NCI-H2107 treated with DMSO at 0.1 percent for 48 hours (cell line): ENCODE measurements around the gene TEAD1.
"Not testable (repeated sequence)": the region's sequence is repeated elsewhere in the genome, so short reads cannot be mapped to it uniquely, and the experiment has no call there.

Experiments
- DNase-seq: peaks from one replicate; lab custom pipeline; 2025; ENCODE audit not compliant: unreplicated experiment; lab: John Stamatoyannopoulos, UW

TEAD1 gene

GRCh38 chr11:12856338-12856737, 182.1 kb downstream of the TEAD1 start:
- no peak for DNase-seq

GRCh38 chr11:12857572-12857971, 183.4 kb downstream of the TEAD1 start:
- DNase-seq, result no peak

GRCh38 chr11:12859872-12860657, 185.8 kb downstream of the TEAD1 start:
- no peak for DNase-seq

GRCh38 chr11:12860827-12861226, 186.6 kb downstream of the TEAD1 start:
- DNase-seq, result no peak

GRCh38 chr11:12862696-12863469, 188.7 kb downstream of the TEAD1 start:
- peak; percentile 22 for DNase-seq

GRCh38 chr11:12863605-12864121, 189.4 kb downstream of the TEAD1 start:
- DNase-seq, result no peak

GRCh38 chr11:12864316-12865156, 190.3 kb downstream of the TEAD1 start:
- peak; percentile 54 for DNase-seq

GRCh38 chr11:12865863-12866595, 191.8 kb downstream of the TEAD1 start:
- DNase-seq, result no peak

GRCh38 chr11:12867531-12867930, 193.3 kb downstream of the TEAD1 start:
- DNase-seq, result no peak

GRCh38 chr11:12868315-12869073, 194.3 kb downstream of the TEAD1 start:
- DNase-seq, result no peak

- DNase-seq, result no peak
These were observed 197.0 kb downstream of the TEAD1 start for GRCh38 chr11:12871241-12871640.

GRCh38 chr11:12871788-12872321, 197.6 kb downstream of the TEAD1 start:
- no peak for DNase-seq

GRCh38 chr11:12876340-12876739, 202.1 kb downstream of the TEAD1 start:
- no peak for DNase-seq

GRCh38 chr11:12876988-12877387, 202.8 kb downstream of the TEAD1 start:
- DNase-seq, result no peak

- DNase-seq, result not testable (repeated sequence)
These were observed 203.3 kb downstream of the TEAD1 start for GRCh38 chr11:12877508-12877907.

GRCh38 chr11:12880327-12880726, 206.1 kb downstream of the TEAD1 start:
- DNase-seq, result no peak

- no peak for DNase-seq
These were observed 208.4 kb downstream of the TEAD1 start for GRCh38 chr11:12882670-12883069.

- no peak for DNase-seq
These were observed 210.6 kb downstream of the TEAD1 start for GRCh38 chr11:12884751-12885318.

- DNase-seq, result no peak
These were observed 211.6 kb downstream of the TEAD1 start for GRCh38 chr11:12885717-12886239.
